Coronary artery (tissue), 2 donors: Measurements from ENCODE around the gene EREG.

ENCODE experiments used
- DNase-seq: peaks from one replicate; pipeline ENCODE4 v3.0.0-alpha.2; 2017; ENCODE audit warnings: low spot score
- H3K27ac ChIP-seq, 2 donors: fragments of 200-600 bp; sonication (generic); one replicate each; pipeline ENCODE4 v1.5.1; 2016 to 2019
- H3K4me3 ChIP-seq: fragments of 200-600 bp; sonication (generic); 2 replicates; pipeline ENCODE4 v1.5.1; 2016; ENCODE audit warnings: mild to moderate bottlenecking, moderate library complexity
- CTCF ChIP-seq: fragments of 200-600 bp; sonication (generic); IDR thresholded peaks from one replicate; pipeline ENCODE4 v1.5.1; 2019; ENCODE audit warnings: antibody characterized with exemption

EREG gene

GRCh38 chr4:74385386-74385785 is 20.4 kb downstream of the EREG start:
- no peak overlapping the region for H3K4me3 ChIP-seq
- no peak overlapping the region for H3K27ac ChIP-seq
- no peak for TF ChIP-seq CTCF
- no peak for DNase-seq

GRCh38 chr4:74386159-74386558 is 21.2 kb downstream of the EREG start:
- DNase-seq, result no peak
- TF ChIP-seq CTCF, result no peak
- Histone ChIP-seq H3K4me3 (no peak overlapping the region), H3K27ac (no peak overlapping the region)

- H3K4me3 ChIP-seq, result no peak overlapping the region
- no peak for TF ChIP-seq CTCF
Observed at GRCh38 chr4:74387790-74388189, 22.8 kb downstream of the EREG start.

GRCh38 chr4:74389494-74389893 is 24.5 kb downstream of the EREG start:
- no peak for TF ChIP-seq CTCF
- Histone ChIP-seq H3K4me3 (no peak overlapping the region), H3K27ac (no peak overlapping the region)
- no peak for DNase-seq

More at GRCh38 chr4:74387790-74388189, 22.8 kb downstream of the EREG start:
- DNase-seq, result no peak
- H3K27ac ChIP-seq, result no peak overlapping the region

- DNase-seq, result no peak
- Histone ChIP-seq H3K4me3 (no peak overlapping the region), H3K27ac (no peak overlapping the region)
- no peak for TF ChIP-seq CTCF
Observed at GRCh38 chr4:74390677-74391076, 25.7 kb downstream of the EREG start.

- no peak overlapping the region for H3K27ac ChIP-seq
- DNase-seq, result no peak
- H3K4me3 ChIP-seq, result no peak overlapping the region
- TF ChIP-seq CTCF, result no peak
Observed at GRCh38 chr4:74391346-74391745, 26.4 kb downstream of the EREG start.

- no peak overlapping the region for H3K27ac ChIP-seq
- DNase-seq, result no peak
- TF ChIP-seq CTCF, result no peak
- H3K4me3 ChIP-seq, result no peak overlapping the region
Observed at GRCh38 chr4:74391890-74392475, 27.0 kb downstream of the EREG start.
